HepG2 (cell line): Measurements from ENCODE around the gene CPS1. TPM values are rescaled to one million over a fixed set of nuclear protein-coding genes. Genes with fewer than 3 reads are reported as not detected.

ENCODE experiments used
- ARID5B ChIP-seq: IDR thresholded peaks from 2 replicates; pipeline ENCODE4 v1.4.0; 2020; ENCODE audit warnings: mild to moderate bottlenecking, missing genetic modification reagents
- ATF6 ChIP-seq: sonication (generic); formaldehyde crosslinking; conservative IDR thresholded peaks from 2 replicates; pipeline ENCODE4 v1.4.0; 2020; ENCODE audit warnings: missing genetic modification reagents
- ERF ChIP-seq: IDR thresholded peaks from 2 replicates; pipeline ENCODE4 v1.6.1; 2018; ENCODE audit warnings: missing biosample characterization, missing genetic modification reagents
- GZF1 ChIP-seq: sonication (generic); formaldehyde crosslinking; IDR thresholded peaks from 2 replicates; pipeline ENCODE4 v1.5.1; 2020; ENCODE audit warnings: mild to moderate bottlenecking, missing genetic modification reagents
- HDAC6 ChIP-seq: fragments of 200-600 bp; sonication (generic); IDR thresholded peaks from 2 replicates; pipeline ENCODE4 v1.7.0; 2017; ENCODE audit warnings: mild to moderate bottlenecking, antibody characterized with exemption, low read length, low read depth
- MIXL1 ChIP-seq: IDR thresholded peaks from 2 replicates; pipeline ENCODE4 v1.6.1; 2016
- NFKBIZ ChIP-seq: IDR thresholded peaks from 2 replicates; pipeline ENCODE4 v1.6.1; 2018; ENCODE audit warnings: missing genetic modification reagents, missing compliant biosample characterization
- PAF1 ChIP-seq: IDR thresholded peaks from 2 replicates; pipeline ENCODE4 v1.6.1; 2016; ENCODE audit warnings: missing genetic modification reagents, missing compliant biosample characterization
- RFX1 ChIP-seq: fragments of 450-650 bp; IDR thresholded peaks from 2 replicates; pipeline ENCODE4 v1.6.1; 2017
- TOE1 ChIP-seq: sonication (generic); formaldehyde crosslinking; IDR thresholded peaks from 2 replicates; pipeline ENCODE4 v1.4.0; 2020; ENCODE audit warnings: mild to moderate bottlenecking, missing genetic modification reagents
- XRCC5 ChIP-seq: fragments of 200-400 bp; formaldehyde crosslinking; optimal IDR thresholded peaks from 2 replicates; pipeline ENCODE3; 2017; ENCODE audit warnings: mild to moderate bottlenecking, low read length
- ZNF251 ChIP-seq: sonication (generic); formaldehyde crosslinking; IDR thresholded peaks from 2 replicates; pipeline ENCODE4 v1.9.0; 2021; ENCODE audit warnings: mild to moderate bottlenecking, missing genetic modification reagents
- ZNF513 ChIP-seq: sonication (generic); formaldehyde crosslinking; conservative IDR thresholded peaks from 2 replicates; pipeline ENCODE4 v1.5.0; 2020; ENCODE audit warnings: missing genetic modification reagents
- ZNF703 ChIP-seq: sonication (generic); formaldehyde crosslinking; IDR thresholded peaks from 2 replicates; pipeline ENCODE4 v1.5.1; 2020; ENCODE audit warnings: missing genetic modification reagents, mild to moderate bottlenecking, moderate library complexity, borderline replicate concordance
- ZNF780A ChIP-seq: sonication (generic); formaldehyde crosslinking; IDR thresholded peaks from 2 replicates; pipeline ENCODE4 v1.8.0; 2022; ENCODE audit warnings: mild to moderate bottlenecking, missing genetic modification reagents, moderate library complexity
- ZSCAN22 ChIP-seq: sonication (generic); formaldehyde crosslinking; IDR thresholded peaks from 2 replicates; pipeline ENCODE4 v1.4.0; 2020; ENCODE audit warnings: mild to moderate bottlenecking, missing genetic modification reagents
- polyA plus RNA-seq, 8 experiments: library from polyadenylated mRNA; depleted of rRNA in 3 of 8; stranded (reverse) in 7 of 8; unstranded in 1 of 8; fragments of >200 nt; fragmentation: Illumina TruSeq in 4 of 8; extraction: Trizol in 4 of 8; gene quantifications; 2 replicates each; pipeline versions ENCODE4 v1.2.1 to v1.2.3, GENCODE V29; 2011 to 2016; ENCODE audit warnings: low read depth in 4 of 8, missing spikeins in 1 of 8, mixed read lengths in 1 of 8; ENCODE audit not compliant: insufficient read depth in 1 of 8
- total RNA-seq, 5 experiments: library from RNA; depleted of rRNA; stranded (reverse); fragments of >200 nt; fragmentation: Illumina TruSeq; extraction: Trizol; gene quantifications; 2 replicates each; pipeline ENCODE4 v1.2.3, GENCODE V29; 2016; ENCODE audit warnings: low read depth in 1 of 5
- TF ChIP-seq, protein P1 (sequence below): sonication (generic); formaldehyde crosslinking; IDR thresholded peaks from 2 replicates; pipeline ENCODE4 v1.4.0; 2020; ENCODE audit warnings: missing genetic modification reagents, borderline replicate concordance
- TF ChIP-seq, protein P2 (sequence below): sonication (generic); formaldehyde crosslinking; conservative IDR thresholded peaks from 2 replicates; pipeline ENCODE4 v1.4.0; 2020; ENCODE audit warnings: mild to moderate bottlenecking, missing genetic modification reagents, moderate library complexity

Gene CPS1
- total and polyA plus RNA-seq, 2 of the 13 experiments (the other 11 are each of a cell fraction or from before 2014, with no cell fraction given): 24.4 to 51.7 TPM

DNA sequence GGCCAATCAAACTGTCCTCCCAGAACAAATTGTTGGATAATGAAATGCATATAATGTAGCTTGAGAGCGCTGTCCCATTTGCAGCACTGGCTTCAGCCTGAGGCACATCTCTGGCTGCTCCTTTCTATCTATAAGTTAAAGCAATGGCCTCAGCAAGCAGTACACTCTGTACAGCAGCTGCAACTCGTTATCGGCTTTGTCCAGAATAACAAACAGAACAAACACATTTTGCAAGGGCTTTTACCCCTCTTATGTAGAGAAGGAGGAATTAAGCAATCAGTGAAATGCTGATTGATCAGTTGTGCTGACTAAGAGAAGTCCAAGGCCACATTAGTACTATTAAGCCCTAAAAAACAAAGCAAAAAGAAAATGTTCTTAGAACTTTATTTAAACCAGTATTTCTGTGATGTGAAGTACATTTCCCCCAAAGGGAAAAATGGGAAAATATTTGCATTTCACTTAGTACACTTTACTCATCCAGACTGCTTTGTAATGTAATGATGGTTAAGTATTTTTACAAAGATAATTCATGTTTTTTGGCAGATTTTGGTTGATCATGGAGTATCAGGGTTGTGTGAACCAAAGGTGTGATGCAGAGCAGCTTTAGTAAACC lies 15.0 kb upstream of the CPS1 start (continued):
- TF ChIP-seq ZNF513 (CRISPR knock-in tag): no peak
- no peak for TF ChIP-seq HDAC6
- TF ChIP-seq PAF1 (CRISPR knock-in tag): no peak
- peak; percentile 88 for TF ChIP-seq ERF (CRISPR knock-in tag)
- TF ChIP-seq NFKBIZ: peak; percentile 93; the same call in 1 of the 2 replicates
- TF ChIP-seq ZNF251: no peak
- TF ChIP-seq ZNF780A (CRISPR knock-in tag): no peak
- TF ChIP-seq ZSCAN22 (CRISPR knock-in tag): no peak
- peak; percentile 88; the same call in 1 of the 2 replicates for TF ChIP-seq TOE1 (CRISPR knock-in tag)
- peak; percentile 99 for TF ChIP-seq ARID5B
- 0 out of 2 replicates have a peak, but pooled peaks have one; percentile 6 for TF ChIP-seq ATF6 (CRISPR knock-in tag)
- no peak; the same call in 1 of the 2 replicates for TF ChIP-seq GZF1 (CRISPR knock-in tag)
- TF ChIP-seq, protein P1, sequence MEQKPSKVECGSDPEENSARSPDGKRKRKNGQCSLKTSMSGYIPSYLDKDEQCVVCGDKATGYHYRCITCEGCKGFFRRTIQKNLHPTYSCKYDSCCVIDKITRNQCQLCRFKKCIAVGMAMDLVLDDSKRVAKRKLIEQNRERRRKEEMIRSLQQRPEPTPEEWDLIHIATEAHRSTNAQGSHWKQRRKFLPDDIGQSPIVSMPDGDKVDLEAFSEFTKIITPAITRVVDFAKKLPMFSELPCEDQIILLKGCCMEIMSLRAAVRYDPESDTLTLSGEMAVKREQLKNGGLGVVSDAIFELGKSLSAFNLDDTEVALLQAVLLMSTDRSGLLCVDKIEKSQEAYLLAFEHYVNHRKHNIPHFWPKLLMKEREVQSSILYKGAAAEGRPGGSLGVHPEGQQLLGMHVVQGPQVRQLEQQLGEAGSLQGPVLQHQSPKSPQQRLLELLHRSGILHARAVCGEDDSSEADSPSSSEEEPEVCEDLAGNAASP (CRISPR knock-in tag): peak; percentile 93
- no peak for TF ChIP-seq RFX1
- peak; percentile 98 for TF ChIP-seq MIXL1 (CRISPR knock-in tag)
- TF ChIP-seq ZNF703: no peak
- TF ChIP-seq XRCC5: no peak
- TF ChIP-seq, protein P2, sequence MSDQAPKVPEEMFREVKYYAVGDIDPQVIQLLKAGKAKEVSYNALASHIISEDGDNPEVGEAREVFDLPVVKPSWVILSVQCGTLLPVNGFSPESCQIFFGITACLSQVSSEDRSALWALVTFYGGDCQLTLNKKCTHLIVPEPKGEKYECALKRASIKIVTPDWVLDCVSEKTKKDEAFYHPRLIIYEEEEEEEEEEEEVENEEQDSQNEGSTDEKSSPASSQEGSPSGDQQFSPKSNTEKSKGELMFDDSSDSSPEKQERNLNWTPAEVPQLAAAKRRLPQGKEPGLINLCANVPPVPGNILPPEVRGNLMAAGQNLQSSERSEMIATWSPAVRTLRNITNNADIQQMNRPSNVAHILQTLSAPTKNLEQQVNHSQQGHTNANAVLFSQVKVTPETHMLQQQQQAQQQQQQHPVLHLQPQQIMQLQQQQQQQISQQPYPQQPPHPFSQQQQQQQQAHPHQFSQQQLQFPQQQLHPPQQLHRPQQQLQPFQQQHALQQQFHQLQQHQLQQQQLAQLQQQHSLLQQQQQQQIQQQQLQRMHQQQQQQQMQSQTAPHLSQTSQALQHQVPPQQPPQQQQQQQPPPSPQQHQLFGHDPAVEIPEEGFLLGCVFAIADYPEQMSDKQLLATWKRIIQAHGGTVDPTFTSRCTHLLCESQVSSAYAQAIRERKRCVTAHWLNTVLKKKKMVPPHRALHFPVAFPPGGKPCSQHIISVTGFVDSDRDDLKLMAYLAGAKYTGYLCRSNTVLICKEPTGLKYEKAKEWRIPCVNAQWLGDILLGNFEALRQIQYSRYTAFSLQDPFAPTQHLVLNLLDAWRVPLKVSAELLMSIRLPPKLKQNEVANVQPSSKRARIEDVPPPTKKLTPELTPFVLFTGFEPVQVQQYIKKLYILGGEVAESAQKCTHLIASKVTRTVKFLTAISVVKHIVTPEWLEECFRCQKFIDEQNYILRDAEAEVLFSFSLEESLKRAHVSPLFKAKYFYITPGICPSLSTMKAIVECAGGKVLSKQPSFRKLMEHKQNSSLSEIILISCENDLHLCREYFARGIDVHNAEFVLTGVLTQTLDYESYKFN (CRISPR knock-in tag): peak; percentile 98
